ENCODE results near the gene RBPJ.

GRCh38 chr4:26454961-26455360, 134.1 kb downstream of the RBPJ start:
- TF ChIP-seq CTCF (IDR thresholded peaks at IDR 0.05; ENCODE audit: low read length), result no peak
- TF ChIP-seq EZH2 (IDR thresholded peaks at IDR 0.05; ENCODE audit: borderline replicate concordance, low read length), result no peak

Measured in OCI-LY1 (cell line).